HCT116 (cell line): ENCODE measurements around the gene OR4K5. TPM values are rescaled to one million over a fixed set of nuclear protein-coding genes. Genes with fewer than 3 reads are reported as not detected.

ENCODE experiments used
- ATAC-seq: fragments of 200-7000 bp; cut with Tn5 transposase; 2 replicates; pipeline ENCODE4 v1.9.1; 2020; ENCODE audit warnings: mild to moderate bottlenecking, moderate library complexity
- BruUV-seq: library from RNA; stranded (reverse); fragments of 400-500 nt; replicated peaks from 2 replicates; lab custom pipeline; 2021; lab: Mats Ljungman, UMichigan
- CTCF ChIA-PET: fragments of 300-600 bp; sonication (Branson Sonifier 250); formaldehyde crosslinking; loops from one replicate; lab custom pipeline; 2021; ENCODE audit warnings: antibody characterized with exemption; lab: Charles Lee
- POLR2A ChIA-PET: fragments of 300-600, 350-600 bp; sonication (Branson Sonifier 250); formaldehyde crosslinking; loops from one replicate; lab custom pipeline; 2021; ENCODE audit warnings: antibody characterized with exemption; lab: Charles Lee
- RAD21 ChIA-PET, 2 experiments: fragments of 300-600 bp; sonication (Branson Sonifier 250); formaldehyde crosslinking; loops; one replicate each; lab custom pipeline; 2023; ENCODE audit warnings: low total read pairs in 2 of 2; ENCODE audit not compliant: uncharacterized antibody in 2 of 2, unreplicated experiment in 2 of 2, low non-redundant PET in 1 of 2; lab: Charles Lee
- DNase-seq: peaks from one replicate; pipeline ENCODE4 v3.0.0-alpha.2; 2010; ENCODE audit warnings: low read depth, low spot score
- H2AFZ ChIP-seq: fragments of 200-600 bp; shearing (Covaris generic), sonication (generic); 2 replicates; pipeline ENCODE4 v1.6.1; 2017; ENCODE audit warnings: low read depth, mixed run types, mixed read lengths, antibody characterized with exemption, low read length; ENCODE audit not compliant: poor library complexity, severe bottlenecking
- H3K27ac ChIP-seq: 2 replicates; pipeline ENCODE4 v1.5.1; 2012; ENCODE audit warnings: low read depth, low read length
- H3K27me3 ChIP-seq: fragments of 200-600 bp; sonication (generic); 2 replicates; pipeline ENCODE4 v1.6.1; 2016; ENCODE audit warnings: mixed run types, low read length, mixed read lengths; ENCODE audit not compliant: insufficient read depth
- H3K36me3 ChIP-seq, 2 experiments: fragments of 200-500 bp in 1 of 2; fragments of 200-600 bp in 1 of 2; sonication (Bioruptor generic) in 1 of 2; sonication (generic) in 1 of 2; 2 replicates each; pipeline versions ENCODE4 v1.5.1 to v1.6.1; 2014 to 2016; ENCODE audit warnings: low read length in 2 of 2, inconsistent platforms in 1 of 2, mixed read lengths in 1 of 2, mixed run types in 1 of 2; ENCODE audit not compliant: insufficient read depth in 2 of 2, control insufficient read depth in 1 of 2
- H3K4me1 ChIP-seq, 2 experiments: fragments of 200-600 bp in 1 of 2; sonication (generic) in 1 of 2; 2 replicates each; pipeline versions ENCODE4 v1.5.1 to v1.6.1; 2012 to 2017; ENCODE audit warnings: low read length in 2 of 2, inconsistent platforms in 1 of 2, mild to moderate bottlenecking in 1 of 2, mixed read lengths in 1 of 2, mixed run types in 1 of 2, moderate library complexity in 1 of 2; ENCODE audit not compliant: insufficient read depth in 2 of 2, control insufficient read depth in 1 of 2
- H3K4me2 ChIP-seq: fragments of 200-600 bp; sonication (generic); 2 replicates; pipeline ENCODE4 v1.6.1; 2017; ENCODE audit warnings: mixed run types, low read length, mixed read lengths
- H3K4me3 ChIP-seq, 2 experiments: fragments of 200-600 bp in 1 of 2; sonication (generic) in 1 of 2; replicated peaks in 1 of 2; 2 replicates each; pipeline ENCODE4 v1.5.1; 2011 to 2016; ENCODE audit warnings: low read length in 2 of 2, control low read depth in 1 of 2, low read depth in 1 of 2, mild to moderate bottlenecking in 1 of 2, mixed read lengths in 1 of 2, mixed run types in 1 of 2
- H3K79me2 ChIP-seq: fragments of 200-600 bp; sonication (generic); 2 replicates; pipeline ENCODE4 v1.6.1; 2017; ENCODE audit warnings: mild to moderate bottlenecking, mixed run types, low read length, moderate library complexity, mixed read lengths; ENCODE audit not compliant: insufficient read depth
- H3K9ac ChIP-seq: fragments of 200-600 bp; sonication (generic); 2 replicates; pipeline ENCODE4 v1.6.1; 2016; ENCODE audit warnings: low read length, mixed read lengths
- H3K9me2 ChIP-seq: fragments of 200-600 bp; sonication (generic), shearing (Covaris generic); 2 replicates; pipeline ENCODE4 v1.6.1; 2017; ENCODE audit warnings: mixed run types, mild to moderate bottlenecking, moderate library complexity; ENCODE audit not compliant: insufficient read depth
- H3K9me3 ChIP-seq, 2 experiments: fragments of 200-500 bp in 1 of 2; fragments of 200-600 bp in 1 of 2; sonication (Bioruptor generic) in 1 of 2; sonication (generic) in 1 of 2; 2 replicates each; pipeline ENCODE4 v1.6.1; 2014 to 2017; ENCODE audit warnings: low read length in 2 of 2, mixed read lengths in 2 of 2, inconsistent platforms in 1 of 2, low read depth in 1 of 2, mild to moderate bottlenecking in 1 of 2, mixed run types in 1 of 2, moderate library complexity in 1 of 2; ENCODE audit not compliant: control insufficient read depth in 1 of 2, insufficient read depth in 1 of 2
- H4K20me1 ChIP-seq: fragments of 200-600 bp; sonication (generic), shearing (Covaris generic); 2 replicates; pipeline ENCODE4 v1.6.1; 2017; ENCODE audit warnings: mixed run types, mild to moderate bottlenecking, moderate library complexity; ENCODE audit not compliant: insufficient read depth
- CBX3 ChIP-seq: IDR thresholded peaks from 2 replicates; pipeline ENCODE4 v1.6.1; 2012; ENCODE audit warnings: low read depth
- CEBPB ChIP-seq: IDR thresholded peaks from 2 replicates; pipeline ENCODE4 v1.6.1; 2012; ENCODE audit warnings: low read depth
- EGR1 ChIP-seq: IDR thresholded peaks from 2 replicates; pipeline ENCODE4 v1.6.1; 2012; ENCODE audit warnings: low read depth
- ELF1 ChIP-seq: IDR thresholded peaks from 2 replicates; pipeline ENCODE4 v1.6.1; 2012; ENCODE audit warnings: low read depth, borderline replicate concordance
- JUND ChIP-seq: IDR thresholded peaks from 2 replicates; pipeline ENCODE4 v1.6.1; 2012
- MAX ChIP-seq: IDR thresholded peaks from 2 replicates; pipeline ENCODE4 v1.6.1; 2012
- POLR2A ChIP-seq: IDR thresholded peaks from 2 replicates; pipeline ENCODE4 v1.7.0; 2011; ENCODE audit warnings: borderline replicate concordance; ENCODE audit not compliant: insufficient read depth, insufficient read length; ENCODE audit errors: extremely low read depth
- POLR2AphosphoS5 ChIP-seq: IDR thresholded peaks from 2 replicates; pipeline ENCODE4 v1.6.1; 2011; ENCODE audit warnings: mild to moderate bottlenecking, low read depth, low read length, moderate library complexity
- REST ChIP-seq: IDR thresholded peaks from 2 replicates; pipeline ENCODE4 v1.6.1; 2012; ENCODE audit warnings: low read depth
- SP1 ChIP-seq: IDR thresholded peaks from 2 replicates; pipeline ENCODE4 v1.6.1; 2012; ENCODE audit warnings: low read depth
- SRF ChIP-seq: IDR thresholded peaks from 2 replicates; pipeline ENCODE4 v1.6.1; 2012; ENCODE audit warnings: low read depth
- TCF7L2 ChIP-seq: IDR thresholded peaks from 2 replicates; pipeline ENCODE4 v1.7.0; 2011; ENCODE audit warnings: borderline replicate concordance, inconsistent platforms; ENCODE audit not compliant: insufficient read depth, insufficient read length; ENCODE audit errors: extremely low read depth
- YY1 ChIP-seq: IDR thresholded peaks from 2 replicates; pipeline ENCODE4 v1.6.1; 2011; ENCODE audit warnings: low read length, low read depth, moderate library complexity, mild to moderate bottlenecking; ENCODE audit not compliant: insufficient replicate concordance; ENCODE audit errors: extremely low read depth
- ZBTB33 ChIP-seq: IDR thresholded peaks from 2 replicates; pipeline ENCODE4 v1.6.1; 2011; ENCODE audit warnings: mild to moderate bottlenecking, low read length, moderate library complexity; ENCODE audit not compliant: insufficient replicate concordance; ENCODE audit errors: extremely low read depth
- intact Hi-C: fragments of 100-400 bp; cut with micrococcal nuclease; formaldehyde crosslinking; loops from 2 replicates; pipeline ENCODE4 v1.10.0; 2022
- total RNA-seq: library from RNA; stranded (reverse); gene quantifications from one replicate; pipeline ENCODE4 v1.2.1, GENCODE V29; 2021; ENCODE audit not compliant: unreplicated experiment

OR4K5 gene
- total RNA-seq, 1 experiment from 2014 or later, result not detected

GRCh38 chr14:19917955-19918518 lies 2.4 kb upstream of the OR4K5 start:
- DNase-seq, result no peak
- H3K9ac ChIP-seq, result no peak overlapping the region
- TF ChIP-seq CEBPB (no peak), SRF (no peak)
- H3K9me3 ChIP-seq, result peaks cover 29 to 41% of the 10 kb centered on the region in 2 experiments; a peak in 3 of 4 replicates
- ChIA-PET CTCF (no interaction called here), POLR2A (no interaction called here), RAD21 (no interaction called here)
- no peaks in the 10 kb centered on the region for H3K4me1 ChIP-seq
- H2AFZ ChIP-seq, result no peak overlapping the region
- no peak for ATAC-seq
- H3K36me3 ChIP-seq, result no peaks in the 10 kb centered on the region
- H4K20me1 ChIP-seq, result no peaks in the 10 kb centered on the region
- H3K9me2 ChIP-seq, result no peaks in the 10 kb centered on the region
- no peaks in the 10 kb centered on the region for H3K27me3 ChIP-seq
- H3K27ac ChIP-seq, result no peak overlapping the region
- H3K79me2 ChIP-seq, result no peaks in the 10 kb centered on the region
- H3K4me3 ChIP-seq, result no peak overlapping the region
- BruUV-seq, result no TSS peak
- intact Hi-C loops, result no loop called here
- no peak overlapping the region for H3K4me2 ChIP-seq

GRCh38 chr14:19918553-19919264 lies 1.7 kb upstream of the OR4K5 start:
- Histone ChIP-seq H3K27me3 (no peaks in the 10 kb centered on the region), H3K9me3 (peaks cover 29 to 44% of the 10 kb centered on the region in 2 experiments; a peak in 3 of 4 replicates), H3K79me2 (no peaks in the 10 kb centered on the region), H3K36me3 (no peaks in the 10 kb centered on the region), H3K4me2 (no peak overlapping the region), H3K4me3 (no peak overlapping the region), H3K27ac (no peak overlapping the region), H4K20me1 (no peaks in the 10 kb centered on the region), H3K9ac (no peak overlapping the region), H3K9me2 (no peaks in the 10 kb centered on the region), H2AFZ (no peak overlapping the region), H3K4me1 (no peaks in the 10 kb centered on the region)
- POLR2A ChIA-PET, result no interaction called here
- no peak for DNase-seq
- CTCF ChIA-PET, result no interaction called here
- RAD21 ChIA-PET, result no interaction called here
- no peak for ATAC-seq
- no TSS peak for BruUV-seq
- intact Hi-C loops, result no loop called here
- TF ChIP-seq JUND (no peak), POLR2AphosphoS5 (no peak), SRF (no peak), TCF7L2 (no peak), CEBPB (no peak), ELF1 (no peak), YY1 (no peak), MAX (no peak), POLR2A (no peak), REST (no peak), SP1 (no peak), ZBTB33 (no peak), EGR1 (no peak), CBX3 (no peak)
